Measurements from ENCODE around the gene ARSA. TPM values are rescaled to one million over a fixed set of nuclear protein-coding genes. Genes with fewer than 3 reads are reported as not detected.
A peak's percentile ranks its signal among the peaks of the same experiment; 100 is the strongest.

Gene ARSA
- total RNA-seq, 2 experiments from 2014 or later: 31.6 to 34.4 TPM

GRCh38 chr22:50576806-50577696 is 50.9 kb downstream of the ARSA start:
- TF ChIP-seq EZH2phosphoT487 (IDR thresholded peaks at IDR 0.05; ENCODE audit: borderline replicate concordance, low read depth, low read length): no peak
- no peak for TF ChIP-seq CTCF (conservative IDR thresholded peaks at IDR 0.05; ENCODE audit: low read length)
- Histone ChIP-seq H3K4me2 (ENCODE audit: low read length) (no peak overlapping the region), H3K9me3 (ENCODE audit: low read length) (no peaks in the 10 kb centered on the region), H3K4me1 (ENCODE audit: insufficient read depth, low read length, poor library complexity, severe bottlenecking) (peaks cover 10% of the 10 kb centered on the region), H3K4me3 (ENCODE audit: low read depth, low read length, poor library complexity, severe bottlenecking) (no peak overlapping the region), H3K79me2 (ENCODE audit: insufficient read depth, low read depth, low read length) (peaks cover 12% of the 10 kb centered on the region), H3K27ac (ENCODE audit: low read depth, low read length, poor library complexity, severe bottlenecking) (no peak overlapping the region), H3K9me2 (ENCODE audit: insufficient read depth, low read length) (no peaks in the 10 kb centered on the region), H4K20me1 (ENCODE audit: insufficient read depth, low read length) (0 out of 2 replicates have a peak, but pooled peaks cover 7% of the 10 kb centered on the region), H2AFZ (ENCODE audit: low read length) (no peak overlapping the region), H3K36me3 (ENCODE audit: insufficient read depth, low read length) (peaks cover 90% of the 10 kb centered on the region)
- CTCF ChIA-PET (ENCODE audit: unreplicated experiment): no interaction called here
- no TSS peak for BruUV-seq (replicated peaks)
- no peak for DNase-seq (ENCODE audit: low spot score)
- intact Hi-C loops (cut with micrococcal nuclease; ENCODE audit: unreplicated experiment): no loop called here
- POLR2A ChIA-PET: no interaction called here

- no peak overlapping the region for H3K27ac ChIP-seq (ENCODE audit: low read depth, low read length, poor library complexity, severe bottlenecking)
- CTCF ChIA-PET (ENCODE audit: unreplicated experiment): interaction anchor here (1.0 kb wide), 1 partner anchor 13 kb away, joined by 3 read pairs; the partner anchor contains the start of gene SYCE3
- H3K4me1 ChIP-seq (ENCODE audit: insufficient read depth, low read length, poor library complexity, severe bottlenecking): peaks cover 9% of the 10 kb centered on the region
- no peak for DNase-seq (ENCODE audit: low spot score)
- no peaks in the 10 kb centered on the region for H3K9me2 ChIP-seq (ENCODE audit: insufficient read depth, low read length)
- no peak overlapping the region for H2AFZ ChIP-seq (ENCODE audit: low read length)
- intact Hi-C loops (cut with micrococcal nuclease; ENCODE audit: unreplicated experiment): no loop called here
- peaks cover 92% of the 10 kb centered on the region for H3K36me3 ChIP-seq (ENCODE audit: insufficient read depth, low read length)
- no peaks in the 10 kb centered on the region for H4K20me1 ChIP-seq (ENCODE audit: insufficient read depth, low read length)
- no peak overlapping the region for H3K4me3 ChIP-seq (ENCODE audit: low read depth, low read length, poor library complexity, severe bottlenecking)
- POLR2A ChIA-PET: no interaction called here
- H3K4me2 ChIP-seq (ENCODE audit: low read length): no peak overlapping the region
- no peak for TF ChIP-seq EZH2phosphoT487 (IDR thresholded peaks at IDR 0.05; ENCODE audit: borderline replicate concordance, low read depth, low read length)
- 0 out of 2 replicates have a peak, but pooled peaks have one; percentile 29 for TF ChIP-seq CTCF (conservative IDR thresholded peaks at IDR 0.05; ENCODE audit: low read length)
- H3K9me3 ChIP-seq (ENCODE audit: low read length): no peaks in the 10 kb centered on the region
- BruUV-seq (replicated peaks): no TSS peak
- peaks cover 2% of the 10 kb centered on the region; the same call in 1 of the 2 replicates for H3K79me2 ChIP-seq (ENCODE audit: insufficient read depth, low read depth, low read length)
These were observed 51.9 kb downstream of the ARSA start for GRCh38 chr22:50576070-50576469.
